ENCODE data around the gene SLC30A3. TPM values are rescaled to one million over a fixed set of nuclear protein-coding genes. Genes with fewer than 3 reads are reported as not detected.

Gene SLC30A3, protein sequence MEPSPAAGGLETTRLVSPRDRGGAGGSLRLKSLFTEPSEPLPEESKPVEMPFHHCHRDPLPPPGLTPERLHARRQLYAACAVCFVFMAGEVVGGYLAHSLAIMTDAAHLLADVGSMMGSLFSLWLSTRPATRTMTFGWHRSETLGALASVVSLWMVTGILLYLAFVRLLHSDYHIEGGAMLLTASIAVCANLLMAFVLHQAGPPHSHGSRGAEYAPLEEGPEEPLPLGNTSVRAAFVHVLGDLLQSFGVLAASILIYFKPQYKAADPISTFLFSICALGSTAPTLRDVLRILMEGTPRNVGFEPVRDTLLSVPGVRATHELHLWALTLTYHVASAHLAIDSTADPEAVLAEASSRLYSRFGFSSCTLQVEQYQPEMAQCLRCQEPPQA
- not detected for total RNA-seq
- not detected for polyA plus RNA-seq

GRCh38 chr2:27262379-27263286 lies at the start of gene SLC30A3:
SLC30A3 (minus strand) TSS chr2:27263047; CDS start chr2:27262906, 141 bp downstream.
- intact Hi-C loops (cut with micrococcal nuclease) = loop anchor here (5.0 kb wide), 1 partner anchor 45 kb away; the partner anchor contains the start of gene CAD
- POLR2A ChIA-PET (ENCODE audit: partially characterized antibody) = interaction anchor here (1.1 kb wide), 1 partner anchor 50 kb away, joined by 3 read pairs; the partner anchor contains the start of genes ATRAID and SLC5A6
- Histone ChIP-seq H3K36me3 (ENCODE audit: insufficient read depth, low read length) (no peaks in the 10 kb centered on the region), H3K9me3 (ENCODE audit: control insufficient read depth in 1 of 2, low read length in 2 of 2) (no peaks in the 10 kb centered on the region), H3K4me1 (ENCODE audit: insufficient read depth, low read length) (peaks cover 23% of the 10 kb centered on the region), H3K27ac (ENCODE audit: low read depth, low read length) (no peak within 1 kb of the TSS), H3K4me3 (ENCODE audit: low read length in 2 of 2) (peak within 1 kb of the TSS; percentile 23 to 52), H3K27me3 (ENCODE audit: insufficient read depth, low read length) (peaks cover 46% of the 10 kb centered on the region)
- peak; percentile 49 to 67 (median 55) for DNase-seq
- H3K36me3 Mint-ChIP-seq = peaks cover 0 to 3% of the 10 kb centered on the region in 2 donors
- peaks cover 0 to 2% (median 0%) of the 10 kb centered on the region in 8 donors for H3K9me3 Mint-ChIP-seq
- H3K27ac Mint-ChIP-seq = peak within 1 kb of the TSS in 5 of 7 donors; percentile 11 to 89 (median 71)
- peaks cover 45 to 49% of the 10 kb centered on the region in 2 donors for H3K27me3 Mint-ChIP-seq
- peaks cover 23 to 38% (median 25%) of the 10 kb centered on the region in 4 donors for H3K4me1 Mint-ChIP-seq
- CTCF ChIA-PET (ENCODE audit: partially characterized antibody) = interaction anchor here (1.2 to 5.6 kb wide), 3 partner anchors 18 to 41 kb away, joined by 3 to 43 read pairs (median 3); partner anchors contain the start of gene TRIM54
- H3K4me3 Mint-ChIP-seq = peak within 1 kb of the TSS; percentile 82 to 96 (median 92)

DNA sequence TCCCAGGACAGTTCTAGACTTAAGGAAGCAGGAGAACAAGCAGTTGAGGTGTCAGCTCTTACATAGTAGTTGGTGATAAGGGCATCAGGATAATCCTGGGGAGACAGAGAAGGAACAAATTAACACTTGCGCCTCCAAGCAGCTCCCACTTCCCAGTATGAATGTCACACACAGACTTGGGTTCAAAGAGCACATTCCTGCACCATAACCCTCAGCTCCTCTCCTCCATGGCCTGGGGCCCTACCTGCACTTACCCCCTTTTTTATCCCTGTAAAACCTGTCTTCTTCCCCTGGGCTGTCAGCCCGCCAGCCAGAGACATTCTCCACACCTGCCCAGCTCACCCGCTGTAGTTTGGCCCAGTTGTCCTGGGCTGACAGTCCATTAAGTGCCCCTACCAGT lies 49.3 kb upstream of the SLC30A3 start:
- CTCF ChIA-PET (ENCODE audit: partially characterized antibody) = interaction anchor here (2.0 to 4.6 kb wide), 2 partner anchors 9 to 32 kb away, joined by 6 to 23 read pairs; no protein-coding TSS in a partner anchor
- Mint-ChIP-seq H3K27me3 (peaks cover 0 to 3% of the 10 kb centered on the region in 2 donors), H3K9me3 (no peaks in the 10 kb centered on the region), H3K36me3 (peaks cover 19 to 34% of the 10 kb centered on the region in 2 donors), H3K4me1 (peaks cover 1 to 5% (median 3%) of the 10 kb centered on the region in 4 donors), H3K27ac (no peak overlapping the region), H3K4me3 (no peak overlapping the region)
- POLR2A ChIA-PET (ENCODE audit: partially characterized antibody) = interaction anchor here (0.7 kb wide), 1 partner anchor 10 kb away, joined by 3 read pairs; no protein-coding TSS in a partner anchor
- Histone ChIP-seq H3K27me3 (ENCODE audit: insufficient read depth, low read length) (peaks cover 3% of the 10 kb centered on the region), H3K4me1 (ENCODE audit: insufficient read depth, low read length) (peaks cover 3% of the 10 kb centered on the region), H3K36me3 (ENCODE audit: insufficient read depth, low read length) (no peaks in the 10 kb centered on the region), H3K27ac (ENCODE audit: low read depth, low read length) (no peak overlapping the region), H3K9me3 (ENCODE audit: control insufficient read depth in 1 of 2, low read length in 2 of 2) (no peaks in the 10 kb centered on the region), H3K4me3 (ENCODE audit: low read length in 2 of 2) (no peak overlapping the region)
- intact Hi-C loops (cut with micrococcal nuclease) = no loop called here
- DNase-seq = no peak

- peaks cover 15% of the 10 kb centered on the region for H3K4me1 ChIP-seq (ENCODE audit: insufficient read depth, low read length)
- DNase-seq = no peak
- CTCF ChIA-PET (ENCODE audit: partially characterized antibody) = no interaction called here
- intact Hi-C loops (cut with micrococcal nuclease) = no loop called here
- POLR2A ChIA-PET (ENCODE audit: partially characterized antibody) = no interaction called here
- Mint-ChIP-seq H3K4me1 (peaks cover 1 to 8% (median 4%) of the 10 kb centered on the region in 4 donors), H3K27ac (no peak overlapping the region), H3K36me3 (peaks cover 17 to 26% of the 10 kb centered on the region in 2 donors), H3K27me3 (peaks cover 8 to 12% of the 10 kb centered on the region in 2 donors), H3K9me3 (no peaks in the 10 kb centered on the region), H3K4me3 (peak overlapping the region in 1 of 8 donors; percentile 46)
- no peaks in the 10 kb centered on the region for H3K36me3 ChIP-seq (ENCODE audit: insufficient read depth, low read length)
- H3K27me3 ChIP-seq (ENCODE audit: insufficient read depth, low read length) = peaks cover 13% of the 10 kb centered on the region
- H3K4me3 ChIP-seq (ENCODE audit: low read length in 2 of 2) = no peak overlapping the region
- H3K9me3 ChIP-seq (ENCODE audit: control insufficient read depth in 1 of 2, low read length in 2 of 2) = no peaks in the 10 kb centered on the region
- no peak overlapping the region for H3K27ac ChIP-seq (ENCODE audit: low read depth, low read length)
Measured at GRCh38 chr2:27309651-27310050, 46.8 kb upstream of the SLC30A3 start.

DNA sequence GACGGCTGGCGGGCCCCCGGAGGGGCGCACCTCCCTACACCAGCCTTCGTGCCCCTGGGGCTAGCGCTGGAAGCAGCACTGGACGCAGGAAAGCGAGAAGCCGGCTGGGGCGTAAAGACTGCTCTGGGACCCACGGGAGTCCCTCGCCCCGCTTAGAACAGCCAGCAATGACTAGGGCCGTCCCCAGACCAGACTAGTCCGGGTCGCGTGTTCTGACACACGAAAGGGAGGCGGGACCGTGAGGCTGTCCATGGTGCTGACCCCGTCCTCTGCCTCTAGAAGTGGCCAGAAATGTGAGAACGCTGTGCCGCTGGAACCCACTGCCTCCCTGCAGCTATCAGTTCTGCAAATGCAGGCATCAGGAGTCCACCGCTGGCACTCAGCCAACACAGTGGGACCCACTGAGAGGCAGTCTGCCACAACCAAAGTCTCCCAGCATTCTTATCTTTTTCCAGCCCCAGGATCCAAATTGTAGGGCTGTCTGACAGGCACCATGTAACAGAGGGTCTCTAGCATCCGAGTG lies 45.6 kb upstream of the SLC30A3 start, which contains the start of gene UCN:
UCN (minus strand) TSS at position 87 of the 523 bp plus-strand sequence. CDS start 550 bp downstream, outside the sequence.
- Histone ChIP-seq H3K9me3 (ENCODE audit: control insufficient read depth in 1 of 2, low read length in 2 of 2) (no peaks in the 10 kb centered on the region), H3K36me3 (ENCODE audit: insufficient read depth, low read length) (no peaks in the 10 kb centered on the region), H3K27me3 (ENCODE audit: insufficient read depth, low read length) (peaks cover 13% of the 10 kb centered on the region), H3K27ac (ENCODE audit: low read depth, low read length) (no peak within 1 kb of the TSS), H3K4me1 (ENCODE audit: insufficient read depth, low read length) (peaks cover 15% of the 10 kb centered on the region), H3K4me3 (ENCODE audit: low read length in 2 of 2) (no peak within 1 kb of the TSS)
- H3K4me1 Mint-ChIP-seq = peaks cover 1 to 8% (median 4%) of the 10 kb centered on the region in 4 donors
- H3K4me3 Mint-ChIP-seq = peak within 1 kb of the TSS in 1 of 8 donors; percentile 17
- peaks cover 10 to 16% of the 10 kb centered on the region in 2 donors for H3K27me3 Mint-ChIP-seq
- intact Hi-C loops (cut with micrococcal nuclease) = no loop called here
- ChIA-PET CTCF (ENCODE audit: partially characterized antibody) (no interaction called here), POLR2A (ENCODE audit: partially characterized antibody) (no interaction called here)
- no peaks in the 10 kb centered on the region for H3K9me3 Mint-ChIP-seq
- no peak within 1 kb of the TSS for H3K27ac Mint-ChIP-seq
- DNase-seq = no peak
- H3K36me3 Mint-ChIP-seq = peaks cover 17 to 24% of the 10 kb centered on the region in 2 donors

- Mint-ChIP-seq H3K4me3 (no peak overlapping the region), H3K9me3 (peaks cover 0 to 2% (median 0%) of the 10 kb centered on the region in 8 donors), H3K36me3 (peaks cover 17 to 24% of the 10 kb centered on the region in 2 donors), H3K27me3 (peaks cover 10 to 16% of the 10 kb centered on the region in 2 donors), H3K27ac (no peak overlapping the region), H3K4me1 (peaks cover 2 to 12% (median 6%) of the 10 kb centered on the region in 4 donors)
- ChIA-PET POLR2A (ENCODE audit: partially characterized antibody) (no interaction called here), CTCF (ENCODE audit: partially characterized antibody) (no interaction called here)
- no peak for DNase-seq
- Histone ChIP-seq H3K27ac (ENCODE audit: low read depth, low read length) (no peak overlapping the region), H3K4me1 (ENCODE audit: insufficient read depth, low read length) (peaks cover 15% of the 10 kb centered on the region), H3K36me3 (ENCODE audit: insufficient read depth, low read length) (no peaks in the 10 kb centered on the region), H3K4me3 (ENCODE audit: low read length in 2 of 2) (no peak overlapping the region), H3K9me3 (ENCODE audit: control insufficient read depth in 1 of 2, low read length in 2 of 2) (no peaks in the 10 kb centered on the region), H3K27me3 (ENCODE audit: insufficient read depth, low read length) (peaks cover 13% of the 10 kb centered on the region)
- intact Hi-C loops (cut with micrococcal nuclease) = no loop called here
Measured at GRCh38 chr2:27307545-27308358, 44.9 kb upstream of the SLC30A3 start.

GRCh38 chr2:27307287-27307544 lies 44.4 kb upstream of the SLC30A3 start:
- Mint-ChIP-seq H3K9me3 (peaks cover 0 to 2% (median 0%) of the 10 kb centered on the region in 8 donors), H3K27me3 (peaks cover 10 to 16% of the 10 kb centered on the region in 2 donors), H3K27ac (no peak overlapping the region), H3K4me1 (peaks cover 3 to 13% (median 6%) of the 10 kb centered on the region in 4 donors), H3K4me3 (peak overlapping the region in 1 of 8 donors; percentile 17), H3K36me3 (peaks cover 13 to 19% of the 10 kb centered on the region in 2 donors)
- ChIA-PET POLR2A (ENCODE audit: partially characterized antibody) (no interaction called here), CTCF (ENCODE audit: partially characterized antibody) (no interaction called here)
- DNase-seq = no peak
- Histone ChIP-seq H3K4me3 (ENCODE audit: low read length in 2 of 2) (no peak overlapping the region), H3K27me3 (ENCODE audit: insufficient read depth, low read length) (peaks cover 13% of the 10 kb centered on the region), H3K4me1 (ENCODE audit: insufficient read depth, low read length) (peaks cover 15% of the 10 kb centered on the region), H3K36me3 (ENCODE audit: insufficient read depth, low read length) (no peaks in the 10 kb centered on the region), H3K27ac (ENCODE audit: low read depth, low read length) (no peak overlapping the region), H3K9me3 (ENCODE audit: control insufficient read depth in 1 of 2, low read length in 2 of 2) (no peaks in the 10 kb centered on the region)
- intact Hi-C loops (cut with micrococcal nuclease) = no loop called here

Measured in CD4-positive, alpha-beta memory T cell (primary cell).